GM12878 (cell line): ENCODE measurements around the gene SLC4A1. TPM values are rescaled to one million over a fixed set of nuclear protein-coding genes. Genes with fewer than 3 reads are reported as not detected.

ENCODE experiments used
- ATAC-seq: fragments of 200-7000 bp; cut with Tn5 transposase; 3 replicates; pipeline ENCODE4 v1.9.1; 2020; ENCODE audit warnings: mild to moderate bottlenecking, moderate library complexity
- BruUV-seq: library from RNA; stranded (reverse); fragments of 400-500 nt; replicated peaks from 2 replicates; lab custom pipeline; 2021; lab: Mats Ljungman, UMichigan
- CTCF ChIA-PET: fragments of 300-600 bp; sonication (Branson Sonifier 250); formaldehyde crosslinking; extraction: SDS; loops from one replicate; lab custom pipeline; 2021; ENCODE audit warnings: inconsistent platforms; lab: Yijun Ruan, JAX
- POLR2A ChIA-PET: fragments of 350-600 bp; formaldehyde crosslinking; extraction: SDS; loops from one replicate; lab custom pipeline; 2021; ENCODE audit warnings: inconsistent platforms; lab: Charles Lee
- RAD21 ChIA-PET: fragments of 300-600 bp; sonication (Branson Sonifier 250); formaldehyde crosslinking; loops from one replicate; lab custom pipeline; 2023; ENCODE audit warnings: antibody characterized with exemption; ENCODE audit not compliant: unreplicated experiment; lab: Charles Lee
- SMC1A ChIA-PET: fragments of 300-600 bp; sonication (Branson Sonifier 250); formaldehyde crosslinking; loops from one replicate; lab custom pipeline; 2023; ENCODE audit not compliant: unreplicated experiment, uncharacterized antibody; lab: Charles Lee
- DNase-seq: peaks from one replicate; pipeline ENCODE4 v3.0.0-alpha.2; 2011; ENCODE audit warnings: low read depth, low spot score
- FAIRE-seq: peaks from 3 replicates; lab custom pipeline; 2011; peaks lifted over from hg19 to GRCh38; lab: Jason Lieb, UNC
- H2AFZ ChIP-seq: 2 replicates; pipeline ENCODE4 v1.6.0; 2011; ENCODE audit warnings: low read depth, low read length, control low read depth; ENCODE audit not compliant: control insufficient read depth
- H3K27ac ChIP-seq: 2 replicates; pipeline ENCODE4 v1.5.1; 2011; ENCODE audit warnings: control low read depth; ENCODE audit not compliant: control insufficient read depth, insufficient read depth
- H3K27me3 ChIP-seq, 2 experiments: replicated peaks in 1 of 2; 2 replicates each; pipeline versions ENCODE4 v1.6.0 to v1.6.1; 2011; ENCODE audit warnings: low read length in 1 of 2; ENCODE audit not compliant: control insufficient read depth in 2 of 2, insufficient read depth in 2 of 2
- H3K36me3 ChIP-seq, 2 experiments: 2 replicates each; pipeline ENCODE4 v1.5.1; 2011; ENCODE audit warnings: low read length in 1 of 2; ENCODE audit not compliant: control insufficient read depth in 2 of 2, insufficient read depth in 2 of 2
- H3K4me1 ChIP-seq: 2 replicates; pipeline ENCODE4 v1.6.1; 2011; ENCODE audit warnings: mild to moderate bottlenecking, low read length, moderate library complexity, mixed read lengths; ENCODE audit not compliant: control insufficient read depth, insufficient read depth
- H3K4me2 ChIP-seq: 2 replicates; pipeline ENCODE4 v1.6.0; 2011; ENCODE audit warnings: control low read depth; ENCODE audit not compliant: control insufficient read depth, insufficient read depth
- H3K4me3 ChIP-seq: fragments of 200-600 bp; sonication (generic); 2 replicates; pipeline ENCODE4 v1.5.1; 2016
- H3K79me2 ChIP-seq: 2 replicates; pipeline ENCODE4 v1.6.0; 2011; ENCODE audit warnings: low read length; ENCODE audit not compliant: control insufficient read depth, insufficient read depth
- H3K9ac ChIP-seq: 2 replicates; pipeline ENCODE4 v1.8.0; 2011; ENCODE audit warnings: low read length, control low read depth, mixed read lengths; ENCODE audit not compliant: control insufficient read depth, insufficient read depth
- H3K9me3 ChIP-seq: replicated peaks from 3 replicates; pipeline ENCODE4 v1.5.1; 2011; ENCODE audit warnings: mild to moderate bottlenecking, low read length; ENCODE audit not compliant: control insufficient read depth, insufficient read depth
- H4K20me1 ChIP-seq: 2 replicates; pipeline ENCODE4 v1.6.0; 2011; ENCODE audit not compliant: control insufficient read depth, insufficient read depth
- ATF3 ChIP-seq: IDR thresholded peaks from 2 replicates; pipeline ENCODE4 v1.6.1; 2011; ENCODE audit warnings: low read depth, mild to moderate bottlenecking, low read length, moderate library complexity, borderline replicate concordance; ENCODE audit errors: extremely low read depth
- EP300 ChIP-seq, 2 experiments: fragments of 150-350 bp in 1 of 2; IDR thresholded peaks; 2 replicates each; pipeline ENCODE4 v1.6.1; 2011 to 2012; ENCODE audit warnings: low read depth in 2 of 2, low read length in 2 of 2, borderline replicate concordance in 1 of 2, improper control_type of control experiment in 1 of 2, inconsistent platforms in 1 of 2; ENCODE audit not compliant: control insufficient read depth in 1 of 2
- FOXK2 ChIP-seq: fragments of 450-650 bp; IDR thresholded peaks from 2 replicates; pipeline ENCODE4 v1.6.1; 2017; ENCODE audit warnings: mild to moderate bottlenecking, moderate library complexity
- JUND ChIP-seq: IDR thresholded peaks from 2 replicates; pipeline ENCODE4 v1.6.1; 2012; ENCODE audit warnings: low read depth, mild to moderate bottlenecking, low read length, improper control_type of control experiment, moderate library complexity
- KDM1A ChIP-seq: fragments of 200-600 bp; sonication (generic); IDR thresholded peaks from 2 replicates; pipeline ENCODE4 v1.6.1; 2016; ENCODE audit warnings: borderline replicate concordance
- LARP7 ChIP-seq: fragments of 450-650 bp; IDR thresholded peaks from 2 replicates; pipeline ENCODE4 v1.6.1; 2017; ENCODE audit warnings: mild to moderate bottlenecking
- PAX8 ChIP-seq: fragments of 450-650 bp; IDR thresholded peaks from 2 replicates; pipeline ENCODE4 v1.6.1; 2017; ENCODE audit warnings: mild to moderate bottlenecking, moderate library complexity
- POLR2A ChIP-seq: IDR thresholded peaks from 2 replicates; pipeline ENCODE4 v1.6.1; 2011; ENCODE audit warnings: low read depth, mild to moderate bottlenecking, low read length
- POLR2AphosphoS2 ChIP-seq: IDR thresholded peaks from 2 replicates; pipeline ENCODE4 v1.6.1; 2011; ENCODE audit warnings: low read depth, mild to moderate bottlenecking, low read length, improper control_type of control experiment, moderate library complexity
- RAD51 ChIP-seq: fragments of 450-650 bp; IDR thresholded peaks from 2 replicates; pipeline ENCODE4 v1.6.1; 2016; ENCODE audit warnings: moderate library complexity, mild to moderate bottlenecking, inconsistent platforms
- RELA ChIP-seq: fragments of 450-650 bp; IDR thresholded peaks from 2 replicates; pipeline ENCODE4 v1.8.0; 2014; ENCODE audit warnings: borderline replicate concordance; ENCODE audit not compliant: partially characterized antibody
- SMAD1 ChIP-seq: fragments of 450-650 bp; IDR thresholded peaks from 2 replicates; pipeline ENCODE4 v1.6.1; 2018; ENCODE audit warnings: mild to moderate bottlenecking, low read depth; ENCODE audit not compliant: partially characterized antibody
- SPI1 ChIP-seq: IDR thresholded peaks from 2 replicates; pipeline ENCODE4 v1.6.1; 2011; ENCODE audit warnings: low read depth, mild to moderate bottlenecking, low read length, moderate library complexity, borderline replicate concordance; ENCODE audit not compliant: insufficient read depth
- STAT1 ChIP-seq: fragments of 450-650 bp; conservative IDR thresholded peaks from 2 replicates; pipeline ENCODE4 v1.6.1; 2014; ENCODE audit warnings: antibody characterized with exemption, mild to moderate bottlenecking
- WGBS: methylation state at CpG from one replicate; pipeline ENCODE4 v1.1.6; 2016; ENCODE audit warnings: low lambda C conversion rate; ENCODE audit not compliant: insufficient replicate concordance, insufficient coverage; ENCODE audit errors: missing lambda C conversion rate; 5-methylcytosine and 5-hydroxymethylcytosine counted together
- in situ Hi-C: fragments of 300-500 bp; cut with MboI; formaldehyde crosslinking; loops from 9 replicates; pipeline ENCODE4 v1.14.3; 2018; ENCODE audit warnings: mixed read lengths
- intact Hi-C: fragments of 100-400 bp; cut with micrococcal nuclease; formaldehyde crosslinking; loops from one replicate; pipeline ENCODE4 v1.14.2; 2022; ENCODE audit not compliant: unreplicated experiment
- polyA plus RNA-seq, 11 experiments: library from polyadenylated mRNA; depleted of rRNA in 4 of 11; unstranded in 6 of 11; stranded (reverse) in 5 of 11; fragments of >200 nt; fragmentation: Nextera tagmentation in 4 of 11; fragmentation: Illumina TruSeq in 1 of 11; extraction: Ambion mirVana in 4 of 11; extraction: Trizol in 1 of 11; gene quantifications; 1 replicate in 1 of 11; 2 replicates in 10 of 11; pipeline versions ENCODE4 v1.2.1 to v1.2.3, GENCODE V29; 2011 to 2016; ENCODE audit warnings: inconsistent platforms in 2 of 11, missing spikeins in 2 of 11, low read depth in 1 of 11
- total RNA-seq, 4 experiments: library from RNA; depleted of rRNA in 3 of 4; stranded (reverse); fragments of >200 nt in 3 of 4; fragmentation: Illumina TruSeq in 1 of 4; extraction: Trizol in 1 of 4; gene quantifications; 2 replicates each; pipeline versions ENCODE4 v1.2.1 to v1.2.3, GENCODE V29; 2013 to 2021

SLC4A1 gene
- total and polyA plus RNA-seq, 10 of the 15 experiments (the other 5 are each of a cell fraction or from before 2014, with no cell fraction given): 0.03 TPM; not detected in 9

GRCh38 chr17:44309472-44309871 is 41.5 kb upstream of the SLC4A1 start:
- no peak for TF ChIP-seq SPI1
- no peak for TF ChIP-seq JUND
- TF ChIP-seq RELA: no peak
- TF ChIP-seq PAX8: no peak
- TF ChIP-seq STAT1: no peak
- TF ChIP-seq POLR2A: no peak
- no peak for TF ChIP-seq POLR2AphosphoS2
- TF ChIP-seq EP300 (IDR thresholded peaks at IDR 0.05; ENCODE audit: borderline replicate concordance in 1 of 2, control insufficient read depth in 1 of 2, low read depth in 2 of 2, low read length in 2 of 2): no peak
- TF ChIP-seq SMAD1: no peak
- no peak for TF ChIP-seq ATF3
- TF ChIP-seq RAD51: no peak
- no peak for TF ChIP-seq FOXK2
- TF ChIP-seq LARP7: no peak
- TF ChIP-seq KDM1A: no peak

More at GRCh38 chr17:44309472-44309871, 41.5 kb upstream of the SLC4A1 start:
- no peak for DNase-seq
- Histone ChIP-seq H3K4me2 (no peak overlapping the region), H3K36me3 (no peaks in the 10 kb centered on the region), H4K20me1 (no peaks in the 10 kb centered on the region), H3K79me2 (no peaks in the 10 kb centered on the region), H3K9ac (no peak overlapping the region), H3K4me3 (no peak overlapping the region), H3K27ac (no peak overlapping the region), H3K4me1 (no peaks in the 10 kb centered on the region; the same call in 1 of the 2 replicates), H2AFZ (no peak overlapping the region), H3K27me3 (peaks cover 6 to 13% of the 10 kb centered on the region in 2 experiments), H3K9me3 (no peaks in the 10 kb centered on the region)
- 72% methylated on average over 5 of the region's 5 CpGs for WGBS
- no peak for ATAC-seq
- ChIA-PET POLR2A (no interaction called here), SMC1A (no interaction called here), CTCF (no interaction called here), RAD21 (no interaction called here)
- no peak for FAIRE-seq
- intact Hi-C loops (no loop called here), in situ Hi-C loops (no loop called here)
- BruUV-seq: no TSS peak
